Tibial artery (tissue), 4 donors: Measurements from ENCODE around the gene GCN1.

ENCODE experiments used
- DNase-seq, 2 donors: peaks; one replicate each; pipeline ENCODE4 v3.0.0-alpha.2; 2019
- H3K27ac ChIP-seq, 2 donors: fragments of 200-600 bp; sonication (generic) in 1 of 2; 1 replicate in 1 of 2; 2 replicates in 1 of 2; pipeline ENCODE4 v1.5.1; 2018 to 2019; ENCODE audit warnings: mild to moderate bottlenecking in 1 of 2
- H3K27me3 ChIP-seq, 2 donors: fragments of 200-600 bp; sonication (generic) in 1 of 2; one replicate each; pipeline versions ENCODE4 v1.5.1 to v1.6.0; 2016 to 2019
- H3K36me3 ChIP-seq, 3 donors: fragments of 200-600 bp; sonication (generic) in 2 of 3; one replicate each; pipeline ENCODE4 v1.5.1; 2016 to 2019; ENCODE audit warnings: mild to moderate bottlenecking in 2 of 3
- H3K4me1 ChIP-seq, 4 donors: fragments of 200-600 bp; sonication (generic) in 2 of 4; 1 replicate in 3 of 4; 2 replicates in 1 of 4; pipeline ENCODE4 v1.5.1; 2016 to 2019
- H3K4me3 ChIP-seq, 2 donors: fragments of 200-600 bp; sonication (generic) in 1 of 2; 1 replicate in 1 of 2; 2 replicates in 1 of 2; pipeline ENCODE4 v1.5.1; 2018 to 2019; ENCODE audit warnings: mild to moderate bottlenecking in 2 of 2
- H3K9me3 ChIP-seq, 3 donors: fragments of 200-600 bp; sonication (generic) in 1 of 3; one replicate each; pipeline ENCODE4 v1.5.1; 2016 to 2019
- CTCF ChIP-seq, 2 experiments: fragments of 200-600 bp in 1 of 2; fragments of 450-650 bp in 1 of 2; IDR thresholded peaks; one replicate each; pipeline ENCODE4 v1.5.1; 2017 to 2019; ENCODE audit warnings: antibody characterized with exemption in 2 of 2, mild to moderate bottlenecking in 1 of 2, moderate library complexity in 1 of 2
- intact Hi-C: fragments of 100-400 bp; cut with DNase I; formaldehyde crosslinking; loops from one replicate; pipeline ENCODE4 v1.15.0; 2023; ENCODE audit warnings: low total_unique reads

GCN1 gene

GRCh38 chr12:120116441-120116791 lies 78.1 kb downstream of the GCN1 start, which contains the start of gene RAB35:
RAB35 (minus strand) TSS chr12:120116753; CDS start chr12:120116650, 103 bp downstream.
- no peak for DNase-seq
- Histone ChIP-seq H3K9me3 (no peaks in the 10 kb centered on the region), H3K4me1 (peaks cover 0 to 48% (median 25%) of the 10 kb centered on the region in 4 donors), H3K4me3 (peak within 1 kb of the TSS; percentile 71 to 87), H3K36me3 (no peaks in the 10 kb centered on the region), H3K27ac (peak within 1 kb of the TSS; percentile 85 to 93), H3K27me3 (no peaks in the 10 kb centered on the region)
- intact Hi-C loops = loop anchor here (2.0 kb wide), 1 partner anchor 30 kb away; no protein-coding TSS in a partner anchor
- TF ChIP-seq CTCF (IDR thresholded peaks at IDR 0.05) = no peak

GRCh38 chr12:120115692-120116440 lies 78.6 kb downstream of the GCN1 start:
- intact Hi-C loops = loop anchor here (2.0 kb wide), 1 partner anchor 29 kb away; no protein-coding TSS in a partner anchor
- DNase-seq = no peak
- no peak for TF ChIP-seq CTCF (IDR thresholded peaks at IDR 0.05)
- Histone ChIP-seq H3K36me3 (no peaks in the 10 kb centered on the region), H3K9me3 (no peaks in the 10 kb centered on the region), H3K4me3 (peak overlapping the region; percentile 71 to 87), H3K4me1 (peaks cover 0 to 53% (median 27%) of the 10 kb centered on the region in 4 donors), H3K27ac (peak overlapping the region; percentile 85 to 93), H3K27me3 (no peaks in the 10 kb centered on the region)

- intact Hi-C loops = no loop called here
- DNase-seq = no peak
- Histone ChIP-seq H3K36me3 (no peaks in the 10 kb centered on the region), H3K27ac (peak overlapping the region in 1 of 2 donors; percentile 93), H3K4me1 (peaks cover 0 to 61% (median 31%) of the 10 kb centered on the region in 4 donors), H3K27me3 (no peaks in the 10 kb centered on the region), H3K4me3 (peak overlapping the region; percentile 71 to 87), H3K9me3 (no peaks in the 10 kb centered on the region)
- no peak for TF ChIP-seq CTCF (IDR thresholded peaks at IDR 0.05)
Observed at GRCh38 chr12:120115066-120115465, 79.4 kb downstream of the GCN1 start.

GRCh38 chr12:120110550-120111501 lies 83.7 kb downstream of the GCN1 start:
- no peaks in the 10 kb centered on the region for H3K9me3 ChIP-seq
- no peak overlapping the region for H3K4me3 ChIP-seq
- peaks cover 0 to 50% (median 22%) of the 10 kb centered on the region in 4 donors for H3K4me1 ChIP-seq
- TF ChIP-seq CTCF (IDR thresholded peaks at IDR 0.05) = no peak
- H3K36me3 ChIP-seq = peaks cover 0 to 18% (median 7%) of the 10 kb centered on the region in 3 donors
- intact Hi-C loops = no loop called here
- H3K27me3 ChIP-seq = no peaks in the 10 kb centered on the region
- peak; percentile 75 to 84 for DNase-seq
- no peak overlapping the region for H3K27ac ChIP-seq

- Histone ChIP-seq H3K4me3 (no peak overlapping the region), H3K27ac (no peak overlapping the region), H3K9me3 (no peaks in the 10 kb centered on the region), H3K36me3 (peaks cover 0 to 29% (median 10%) of the 10 kb centered on the region in 3 donors), H3K4me1 (peaks cover 0 to 39% (median 12%) of the 10 kb centered on the region in 4 donors), H3K27me3 (no peaks in the 10 kb centered on the region)
- no peak for DNase-seq
- intact Hi-C loops = no loop called here
- TF ChIP-seq CTCF (IDR thresholded peaks at IDR 0.05) = no peak
Observed at GRCh38 chr12:120109570-120110267, 84.8 kb downstream of the GCN1 start.
